IPS-20b (cell line): ENCODE measurements around the gene VSIG8.

Experiments
- H3K27ac ChIP-seq: one replicate; pipeline ENCODE4 v1.5.1; 2013; ENCODE audit warnings: low read length
- H3K27me3 ChIP-seq: 2 replicates; pipeline ENCODE4 v1.6.1; 2013; ENCODE audit warnings: mild to moderate bottlenecking, low read length, inconsistent platforms; ENCODE audit not compliant: insufficient read depth
- H3K36me3 ChIP-seq: 2 replicates; pipeline ENCODE4 v1.6.1; 2013; ENCODE audit warnings: low read depth, mild to moderate bottlenecking, inconsistent platforms, low read length, moderate library complexity; ENCODE audit not compliant: insufficient read depth
- H3K4me1 ChIP-seq: 2 replicates; pipeline ENCODE4 v1.6.1; 2013; ENCODE audit warnings: mild to moderate bottlenecking, control low read depth, inconsistent platforms, low read length, moderate library complexity; ENCODE audit not compliant: insufficient read depth
- H3K4me3 ChIP-seq: 2 replicates; pipeline ENCODE4 v1.5.1; 2013; ENCODE audit warnings: mild to moderate bottlenecking, low read length, inconsistent platforms
- H3K9ac ChIP-seq: 2 replicates; pipeline ENCODE4 v1.6.1; 2013; ENCODE audit warnings: low read depth, mild to moderate bottlenecking, inconsistent platforms, low read length, moderate library complexity
- H3K9me3 ChIP-seq: 2 replicates; pipeline ENCODE4 v1.6.1; 2013; ENCODE audit warnings: mild to moderate bottlenecking, low read depth, low read length, inconsistent platforms; ENCODE audit not compliant: insufficient read depth

VSIG8 gene

DNA sequence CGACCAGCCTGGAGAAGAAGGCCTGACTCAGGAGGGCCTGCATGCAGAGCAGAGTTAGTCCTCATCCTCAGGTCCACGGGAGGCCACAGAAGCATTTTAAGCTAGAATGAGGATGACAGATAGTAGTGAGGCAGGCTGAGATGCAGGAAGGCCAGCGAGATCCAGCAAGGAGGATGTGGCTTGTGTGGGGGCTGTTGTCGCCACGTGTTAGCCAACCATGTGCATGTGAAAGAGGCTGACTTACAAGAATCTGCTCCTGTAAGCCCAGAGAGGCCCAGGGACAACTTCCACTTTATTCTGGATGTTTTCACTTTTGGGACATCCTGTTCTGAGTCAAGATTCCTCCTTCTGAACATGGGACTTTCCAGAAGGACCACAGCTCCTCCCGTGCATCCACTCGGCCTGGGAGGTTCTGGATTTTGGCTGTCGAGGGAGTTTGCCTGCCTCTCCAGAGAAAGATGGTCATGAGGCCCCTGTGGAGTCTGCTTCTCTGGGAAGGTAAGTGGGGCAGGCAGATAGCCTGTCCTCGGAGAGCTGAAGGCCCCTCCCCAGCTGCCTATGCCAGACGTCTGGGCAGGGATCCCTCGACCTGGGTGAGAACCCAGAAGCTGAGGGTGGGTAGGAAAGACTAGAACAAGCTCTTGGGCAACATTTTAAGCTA, 35.9 kb downstream of the VSIG8 start, which contains the start of gene SLAMF8:
Gene SLAMF8, plus strand, starts transcription at position 433 of the 661 bp plus-strand sequence. Its CDS starts 26 bp downstream, at position 459.
- Histone ChIP-seq H3K27ac (no peak within 1 kb of the TSS), H3K36me3 (no peaks in the 10 kb centered on the region), H3K4me1 (peaks cover 2% of the 10 kb centered on the region; the same call in 1 of the 2 replicates), H3K27me3 (peaks cover 39% of the 10 kb centered on the region), H3K4me3 (no peak within 1 kb of the TSS), H3K9me3 (no peaks in the 10 kb centered on the region), H3K9ac (no peak within 1 kb of the TSS)

DNA sequence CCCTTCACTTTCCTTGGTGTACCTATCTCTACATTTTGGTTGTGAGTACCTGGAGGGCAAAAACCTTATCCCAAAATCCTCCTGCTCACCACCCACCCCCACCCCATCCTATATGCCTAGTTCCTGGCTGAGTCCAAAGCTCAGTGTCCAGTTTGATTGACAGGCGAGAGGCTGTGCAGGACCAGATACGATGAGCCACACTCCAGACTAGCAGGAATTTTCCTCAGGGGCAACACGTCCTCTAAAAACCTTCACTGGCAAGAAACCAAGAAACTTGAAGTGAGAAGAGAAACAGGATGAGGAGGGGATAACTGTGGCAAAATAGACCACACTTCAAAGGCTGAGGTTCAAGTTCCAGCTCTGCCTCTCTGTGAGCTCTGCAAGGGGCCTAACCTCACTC, 36.9 kb downstream of the VSIG8 start:
- H3K27me3 ChIP-seq = peaks cover 29% of the 10 kb centered on the region
- H3K27ac ChIP-seq = no peak overlapping the region
- H3K4me3 ChIP-seq = no peak overlapping the region
- H3K36me3 ChIP-seq = no peaks in the 10 kb centered on the region
- no peaks in the 10 kb centered on the region for H3K9me3 ChIP-seq
- H3K4me1 ChIP-seq = no peaks in the 10 kb centered on the region
- no peak overlapping the region for H3K9ac ChIP-seq

- H3K36me3 ChIP-seq = no peaks in the 10 kb centered on the region
- H3K4me3 ChIP-seq = no peak overlapping the region
- H3K27me3 ChIP-seq = peaks cover 20% of the 10 kb centered on the region; the same call in 1 of the 2 replicates
- H3K27ac ChIP-seq = no peak overlapping the region
- no peak overlapping the region for H3K9ac ChIP-seq
- no peaks in the 10 kb centered on the region for H3K4me1 ChIP-seq
- H3K9me3 ChIP-seq = no peaks in the 10 kb centered on the region
Observed at GRCh38 chr1:159823406-159823805, 39.1 kb downstream of the VSIG8 start.

GRCh38 chr1:159821171-159821867, 41.1 kb downstream of the VSIG8 start:
- Histone ChIP-seq H3K4me1 (no peaks in the 10 kb centered on the region), H3K27ac (no peak overlapping the region), H3K9ac (no peak overlapping the region), H3K36me3 (no peaks in the 10 kb centered on the region), H3K27me3 (peaks cover 20% of the 10 kb centered on the region; the same call in 1 of the 2 replicates), H3K4me3 (no peak overlapping the region), H3K9me3 (no peaks in the 10 kb centered on the region)

DNA sequence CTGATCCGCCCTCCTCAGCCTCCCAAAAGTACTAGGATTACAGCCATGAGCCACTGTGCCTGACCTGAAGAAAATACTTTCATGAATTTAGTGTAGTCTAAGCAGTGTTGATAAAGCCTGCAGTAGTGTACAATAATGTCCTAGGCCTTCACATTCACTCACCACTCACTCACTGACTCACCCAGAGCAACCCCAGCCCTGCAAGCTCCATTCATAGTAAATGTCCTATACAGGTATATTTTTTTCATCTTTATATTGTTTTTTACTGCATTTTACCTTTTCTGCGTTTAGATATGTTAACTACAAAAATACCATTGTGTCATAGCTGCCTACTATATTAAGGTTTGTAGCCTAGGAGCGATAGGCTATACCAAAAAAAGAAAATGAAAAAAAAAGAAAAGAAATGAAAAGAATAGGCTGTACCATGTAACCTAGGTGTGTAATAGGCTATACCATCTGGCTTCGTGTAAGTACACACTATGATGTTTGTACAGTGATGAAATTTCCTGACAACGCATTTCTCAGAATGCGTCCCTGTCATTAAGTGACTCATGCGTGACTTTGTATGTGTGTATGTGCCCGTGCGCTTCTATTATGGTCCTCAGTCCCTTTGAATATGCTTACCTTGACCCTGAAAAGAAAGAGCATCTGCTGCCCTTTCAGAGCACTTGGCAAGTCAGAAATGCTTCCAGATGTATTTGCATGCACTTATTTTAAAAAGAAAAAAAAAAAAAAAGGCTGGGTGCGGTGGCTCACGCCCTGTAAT, 45.0 kb downstream of the VSIG8 start:
- no peak overlapping the region for H3K4me3 ChIP-seq
- no peak overlapping the region for H3K27ac ChIP-seq
- H3K9me3 ChIP-seq = no peaks in the 10 kb centered on the region
- H3K27me3 ChIP-seq = peaks cover 7% of the 10 kb centered on the region; the same call in 1 of the 2 replicates
- H3K4me1 ChIP-seq = no peaks in the 10 kb centered on the region
- H3K9ac ChIP-seq = no peak overlapping the region
- H3K36me3 ChIP-seq = no peaks in the 10 kb centered on the region

GRCh38 chr1:159815926-159816325, 46.5 kb downstream of the VSIG8 start:
- Histone ChIP-seq H3K4me3 (no peak overlapping the region), H3K9me3 (no peaks in the 10 kb centered on the region), H3K27ac (no peak overlapping the region), H3K9ac (no peak overlapping the region), H3K27me3 (peaks cover 6% of the 10 kb centered on the region; the same call in 1 of the 2 replicates), H3K4me1 (no peaks in the 10 kb centered on the region), H3K36me3 (no peaks in the 10 kb centered on the region)

GRCh38 chr1:159804924-159805323, 57.5 kb downstream of the VSIG8 start:
- H3K27ac ChIP-seq = no peak overlapping the region
- no peaks in the 10 kb centered on the region for H3K9me3 ChIP-seq
- no peak overlapping the region for H3K9ac ChIP-seq
- no peaks in the 10 kb centered on the region for H3K27me3 ChIP-seq
- no peaks in the 10 kb centered on the region for H3K36me3 ChIP-seq
- H3K4me3 ChIP-seq = no peak overlapping the region
- no peaks in the 10 kb centered on the region for H3K4me1 ChIP-seq
